ENCODE data around the gene COX19.

COX19 gene

DNA sequence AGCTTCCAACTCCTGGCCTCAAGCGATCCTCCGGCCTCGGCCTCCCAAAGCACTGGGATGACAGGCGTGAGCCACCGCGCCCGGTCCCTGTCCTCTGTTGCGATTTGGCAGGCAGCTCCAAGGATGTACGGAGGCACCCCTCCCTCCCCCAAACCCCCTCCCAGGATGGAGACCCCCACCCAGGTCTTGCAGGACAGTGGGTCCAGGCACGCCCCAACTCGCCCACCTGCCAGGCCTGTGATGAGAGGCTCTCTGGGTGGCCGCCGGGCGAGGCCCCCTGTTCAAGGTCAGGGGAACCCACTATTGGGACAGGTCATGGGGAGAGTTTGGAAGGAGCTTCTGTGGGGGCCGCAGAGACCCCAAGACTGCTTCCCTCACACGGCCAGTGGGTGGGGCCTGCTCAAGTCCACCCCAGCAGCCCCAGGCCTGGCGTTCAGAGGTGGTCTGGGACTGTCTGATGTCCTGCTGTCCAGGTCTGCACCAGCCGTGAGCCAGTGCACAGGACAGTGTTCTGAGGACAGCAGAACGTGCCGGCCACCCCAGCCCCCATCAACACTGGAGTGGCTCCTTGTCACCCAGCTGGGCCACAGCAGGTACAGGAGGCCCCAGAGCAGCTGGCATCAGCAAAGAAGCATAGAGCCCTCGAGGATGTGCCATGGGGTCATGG lies 23.3 kb downstream of the COX19 start:
- Histone ChIP-seq H3K79me2 (ENCODE audit: low read length) (no peaks in the 10 kb centered on the region), H3K4me2 (ENCODE audit: low read depth, low read length) (no peak overlapping the region), H2AFZ (ENCODE audit: low read length) (no peak overlapping the region), H3K4me1 (ENCODE audit: low read length) (peaks cover 4% of the 10 kb centered on the region; the same call in 1 of the 2 replicates), H3F3A (ENCODE audit: insufficient read depth, low read length) (no peaks in the 10 kb centered on the region), H3K27ac (ENCODE audit: low read length) (no peak overlapping the region), H3K9ac (ENCODE audit: low read length) (no peak overlapping the region), H4K20me1 (ENCODE audit: insufficient read depth, low read length) (no peaks in the 10 kb centered on the region), H3K4me3 (ENCODE audit: low read length) (no peak overlapping the region), H3K27me3 (replicated peaks; ENCODE audit: insufficient read depth, low read length) (peaks cover 33% of the 10 kb centered on the region), H3K9me3 (replicated peaks; ENCODE audit: insufficient read depth, low read length) (no peaks in the 10 kb centered on the region), H3K36me3 (replicated peaks; ENCODE audit: insufficient read depth, low read length) (no peaks in the 10 kb centered on the region), H3K9me2 (replicated peaks; ENCODE audit: insufficient read depth, low read length) (no peaks in the 10 kb centered on the region)
- DNase-seq: no peak
- TF ChIP-seq EZH2 (optimal IDR thresholded peaks at IDR 0.05; ENCODE audit: low read depth, low read length): no peak
- TF ChIP-seq, protein P1, sequence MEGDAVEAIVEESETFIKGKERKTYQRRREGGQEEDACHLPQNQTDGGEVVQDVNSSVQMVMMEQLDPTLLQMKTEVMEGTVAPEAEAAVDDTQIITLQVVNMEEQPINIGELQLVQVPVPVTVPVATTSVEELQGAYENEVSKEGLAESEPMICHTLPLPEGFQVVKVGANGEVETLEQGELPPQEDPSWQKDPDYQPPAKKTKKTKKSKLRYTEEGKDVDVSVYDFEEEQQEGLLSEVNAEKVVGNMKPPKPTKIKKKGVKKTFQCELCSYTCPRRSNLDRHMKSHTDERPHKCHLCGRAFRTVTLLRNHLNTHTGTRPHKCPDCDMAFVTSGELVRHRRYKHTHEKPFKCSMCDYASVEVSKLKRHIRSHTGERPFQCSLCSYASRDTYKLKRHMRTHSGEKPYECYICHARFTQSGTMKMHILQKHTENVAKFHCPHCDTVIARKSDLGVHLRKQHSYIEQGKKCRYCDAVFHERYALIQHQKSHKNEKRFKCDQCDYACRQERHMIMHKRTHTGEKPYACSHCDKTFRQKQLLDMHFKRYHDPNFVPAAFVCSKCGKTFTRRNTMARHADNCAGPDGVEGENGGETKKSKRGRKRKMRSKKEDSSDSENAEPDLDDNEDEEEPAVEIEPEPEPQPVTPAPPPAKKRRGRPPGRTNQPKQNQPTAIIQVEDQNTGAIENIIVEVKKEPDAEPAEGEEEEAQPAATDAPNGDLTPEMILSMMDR (IDR thresholded peaks at IDR 0.05; ENCODE audit: low read length): no peak
- no peak for TF ChIP-seq EZH2phosphoT487 (IDR thresholded peaks at IDR 0.05; ENCODE audit: low read length)

DNA sequence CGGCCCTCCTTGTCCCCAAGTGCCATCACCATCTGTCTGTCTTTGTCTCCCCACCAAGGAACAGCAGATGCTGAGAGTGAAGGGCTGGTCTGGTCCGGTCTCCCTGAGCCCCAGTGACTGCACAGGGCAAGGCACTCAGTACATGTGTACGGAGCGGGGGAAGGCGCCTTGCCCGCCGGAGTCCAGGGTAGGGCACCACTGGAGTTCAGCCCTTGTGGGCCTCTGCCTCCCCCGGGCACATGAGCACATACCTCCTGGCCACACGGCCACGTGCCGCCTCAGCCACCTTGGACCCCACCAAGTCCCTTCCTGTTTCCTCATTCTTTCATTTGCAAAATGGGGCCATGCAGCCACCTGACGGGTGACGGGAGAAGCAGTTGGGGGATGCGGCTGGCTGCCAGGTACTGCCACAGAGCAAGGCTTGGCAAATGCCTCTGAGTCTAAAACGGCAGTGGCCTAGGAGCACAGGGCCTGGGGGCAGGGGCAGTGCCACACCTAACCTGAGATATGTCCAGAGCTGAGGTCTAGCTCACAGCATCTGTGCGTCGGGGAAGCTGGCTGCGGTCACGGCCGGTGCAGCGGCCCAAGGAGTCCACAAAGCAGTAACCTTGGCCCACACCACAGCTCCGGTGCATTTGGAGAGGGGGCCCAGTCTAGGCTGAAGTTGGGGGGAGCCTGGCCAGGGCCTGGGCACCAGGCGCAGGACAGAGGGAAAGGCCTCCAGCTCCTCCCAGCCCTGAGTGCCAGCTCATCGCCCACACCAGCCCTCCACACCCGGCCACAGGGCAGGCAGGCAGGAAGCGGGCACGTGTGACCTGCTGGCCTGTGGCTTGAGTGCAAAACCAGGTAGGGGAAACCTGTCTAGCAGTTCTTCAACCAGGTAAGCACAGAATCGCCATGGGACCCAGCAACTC lies 26.1 kb downstream of the COX19 start:
- Histone ChIP-seq H3K36me3 (replicated peaks; ENCODE audit: insufficient read depth, low read length) (no peaks in the 10 kb centered on the region), H3F3A (ENCODE audit: insufficient read depth, low read length) (no peaks in the 10 kb centered on the region), H3K27ac (ENCODE audit: low read length) (0 out of 2 replicates have a peak overlapping the region, but pooled peaks have one; percentile 1), H3K79me2 (ENCODE audit: low read length) (no peaks in the 10 kb centered on the region), H4K20me1 (ENCODE audit: insufficient read depth, low read length) (no peaks in the 10 kb centered on the region), H3K4me3 (ENCODE audit: low read length) (no peak overlapping the region), H3K9me2 (replicated peaks; ENCODE audit: insufficient read depth, low read length) (no peaks in the 10 kb centered on the region), H3K9me3 (replicated peaks; ENCODE audit: insufficient read depth, low read length) (no peaks in the 10 kb centered on the region), H3K4me2 (ENCODE audit: low read depth, low read length) (0 out of 2 replicates have a peak overlapping the region, but pooled peaks have one; percentile 7), H3K27me3 (replicated peaks; ENCODE audit: insufficient read depth, low read length) (peaks cover 25% of the 10 kb centered on the region), H3K4me1 (ENCODE audit: low read length) (peaks cover 4% of the 10 kb centered on the region; the same call in 1 of the 2 replicates), H2AFZ (ENCODE audit: low read length) (no peak overlapping the region), H3K9ac (ENCODE audit: low read length) (no peak overlapping the region)
- no peak for TF ChIP-seq EZH2 (optimal IDR thresholded peaks at IDR 0.05; ENCODE audit: low read depth, low read length)
- no peak for DNase-seq

DNA sequence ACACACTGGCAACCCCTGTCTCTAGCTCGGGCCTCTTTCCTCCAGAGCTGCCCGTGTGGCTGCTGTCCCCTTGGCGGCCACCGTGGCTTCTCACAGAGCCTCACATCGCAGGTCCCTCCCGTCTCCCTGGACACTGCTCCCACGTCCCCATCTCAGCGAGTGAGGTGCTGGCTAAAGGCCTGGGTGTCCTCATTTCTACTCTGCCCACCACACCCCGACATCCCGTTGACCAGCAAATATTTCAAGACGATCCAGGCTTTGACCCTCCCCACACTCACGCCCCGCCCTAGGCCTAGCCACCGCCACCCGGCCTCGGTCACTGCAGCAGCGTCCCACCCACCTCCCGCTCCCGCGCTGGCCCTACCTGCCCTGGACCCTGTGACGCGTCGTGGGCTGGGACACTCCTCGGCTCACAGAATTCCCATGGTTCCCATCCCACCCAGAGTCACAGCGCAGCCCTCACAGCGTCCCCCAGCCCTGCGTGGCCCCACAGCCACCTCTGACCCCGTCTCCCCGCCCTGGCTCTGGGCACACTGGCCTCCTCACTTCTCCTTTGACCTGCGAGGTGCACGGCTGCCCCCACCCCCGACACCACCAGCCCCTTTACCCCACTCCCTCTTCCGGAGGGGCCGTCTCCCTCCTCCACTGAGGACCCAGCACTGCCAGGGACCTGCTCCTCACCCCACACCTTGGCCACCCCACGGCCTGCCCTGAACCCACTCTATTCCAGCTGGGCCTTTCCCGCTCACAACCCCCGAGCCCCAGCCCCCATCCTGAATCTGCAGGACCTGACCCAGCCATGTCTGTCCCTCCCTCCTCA lies 27.7 kb downstream of the COX19 start:
- Histone ChIP-seq H4K20me1 (ENCODE audit: insufficient read depth, low read length) (no peaks in the 10 kb centered on the region), H2AFZ (ENCODE audit: low read length) (no peak overlapping the region), H3K79me2 (ENCODE audit: low read length) (no peaks in the 10 kb centered on the region), H3K27me3 (replicated peaks; ENCODE audit: insufficient read depth, low read length) (peaks cover 25% of the 10 kb centered on the region), H3K4me2 (ENCODE audit: low read depth, low read length) (no peak overlapping the region), H3F3A (ENCODE audit: insufficient read depth, low read length) (no peaks in the 10 kb centered on the region), H3K9me2 (replicated peaks; ENCODE audit: insufficient read depth, low read length) (no peaks in the 10 kb centered on the region), H3K9me3 (replicated peaks; ENCODE audit: insufficient read depth, low read length) (no peaks in the 10 kb centered on the region), H3K27ac (ENCODE audit: low read length) (no peak overlapping the region), H3K36me3 (replicated peaks; ENCODE audit: insufficient read depth, low read length) (no peaks in the 10 kb centered on the region), H3K9ac (ENCODE audit: low read length) (no peak overlapping the region), H3K4me3 (ENCODE audit: low read length) (no peak overlapping the region), H3K4me1 (ENCODE audit: low read length) (peaks cover 4% of the 10 kb centered on the region; the same call in 1 of the 2 replicates)
- DNase-seq: no peak
- TF ChIP-seq EZH2 (optimal IDR thresholded peaks at IDR 0.05; ENCODE audit: low read depth, low read length) (no peak), EZH2phosphoT487 (IDR thresholded peaks at IDR 0.05; ENCODE audit: low read length) (no peak)
- TF ChIP-seq, protein P1 (IDR thresholded peaks at IDR 0.05; ENCODE audit: low read length): no peak
